ENCODE measurements around the gene C1QL2. TPM values are rescaled to one million over a fixed set of nuclear protein-coding genes. Genes with fewer than 3 reads are reported as not detected.

The C1QL2 gene
- polyA plus RNA-seq, 1 donor from 2014 or later, result not detected

DNA sequence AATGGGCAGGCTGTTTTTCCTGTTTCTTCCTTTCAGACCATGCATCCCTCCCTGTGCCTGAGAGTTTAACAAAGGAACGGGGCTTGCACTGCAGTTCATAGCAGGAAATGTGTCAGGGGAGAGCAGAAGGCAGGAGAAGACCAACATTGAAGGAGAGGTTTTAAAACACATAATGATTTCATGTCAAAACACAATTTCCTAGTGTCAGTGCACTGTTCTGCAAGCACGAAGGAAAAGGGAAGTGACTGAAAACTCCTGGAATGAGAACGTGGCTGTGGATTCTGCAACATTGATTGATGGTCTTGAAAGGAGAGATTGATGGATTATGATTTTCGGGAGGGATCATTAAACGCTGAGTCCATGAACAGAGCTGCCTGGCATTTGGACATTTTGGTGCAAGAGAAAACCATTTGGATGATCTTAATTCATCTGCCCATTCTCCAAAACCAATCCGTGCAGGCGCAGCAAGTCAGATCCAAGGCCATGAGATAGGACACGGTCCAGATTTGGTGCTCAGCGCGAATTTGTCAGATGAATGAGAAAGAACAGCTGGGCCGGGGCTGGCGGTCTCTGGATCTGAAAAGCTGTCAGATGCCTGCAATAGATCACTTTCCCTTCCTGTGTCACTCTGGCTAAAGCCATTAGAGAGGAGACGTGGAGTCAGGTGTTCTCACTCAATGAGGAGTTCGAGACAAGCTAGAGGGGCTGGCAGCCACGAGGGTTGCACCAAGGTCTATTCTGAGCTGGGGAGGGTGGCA is 38.4 kb downstream of the C1QL2 start:
- Histone ChIP-seq H3K79me2 (replicated peaks; ENCODE audit: insufficient read depth, low read length) (no peaks in the 10 kb centered on the region), H4K20me1 (ENCODE audit: insufficient read depth) (peaks cover 3% of the 10 kb centered on the region), H3K9me3 (ENCODE audit: low read length) (no peaks in the 10 kb centered on the region), H3K4me2 (ENCODE audit: low read length) (no peak overlapping the region), H3F3A (ENCODE audit: insufficient read depth, low read length, poor library complexity, severe bottlenecking) (peaks cover 7% of the 10 kb centered on the region), H3K36me3 (ENCODE audit: insufficient read depth, low read length) (no peaks in the 10 kb centered on the region), H3K4me3 (ENCODE audit: low read length) (no peak overlapping the region), H3K9me2 (ENCODE audit: insufficient read depth, low read length) (no peaks in the 10 kb centered on the region), H2AFZ (ENCODE audit: low read depth, low read length) (no peak overlapping the region), H3K9ac (ENCODE audit: low read length) (no peak overlapping the region), H3K27me3 (ENCODE audit: insufficient read depth, low read depth, low read length) (peaks cover 65% of the 10 kb centered on the region), H3K27ac (ENCODE audit: low read length) (no peak overlapping the region)
- TF ChIP-seq MXI1 (conservative IDR thresholded peaks at IDR 0.05; ENCODE audit: poor library complexity, severe bottlenecking) (peak; percentile 43), EP300 (conservative IDR thresholded peaks at IDR 0.05; ENCODE audit: poor library complexity, severe bottlenecking) (peak; percentile 95), CTCF (IDR thresholded peaks at IDR 0.05; ENCODE audit: poor library complexity, severe bottlenecking) (no peak), REST (IDR thresholded peaks at IDR 0.05; ENCODE audit: borderline replicate concordance) (peak; percentile 80), POLR2AphosphoS5 (IDR thresholded peaks at IDR 0.05) (peak; percentile 100), SMC3 (conservative IDR thresholded peaks at IDR 0.05; ENCODE audit: poor library complexity) (no peak)

DNA sequence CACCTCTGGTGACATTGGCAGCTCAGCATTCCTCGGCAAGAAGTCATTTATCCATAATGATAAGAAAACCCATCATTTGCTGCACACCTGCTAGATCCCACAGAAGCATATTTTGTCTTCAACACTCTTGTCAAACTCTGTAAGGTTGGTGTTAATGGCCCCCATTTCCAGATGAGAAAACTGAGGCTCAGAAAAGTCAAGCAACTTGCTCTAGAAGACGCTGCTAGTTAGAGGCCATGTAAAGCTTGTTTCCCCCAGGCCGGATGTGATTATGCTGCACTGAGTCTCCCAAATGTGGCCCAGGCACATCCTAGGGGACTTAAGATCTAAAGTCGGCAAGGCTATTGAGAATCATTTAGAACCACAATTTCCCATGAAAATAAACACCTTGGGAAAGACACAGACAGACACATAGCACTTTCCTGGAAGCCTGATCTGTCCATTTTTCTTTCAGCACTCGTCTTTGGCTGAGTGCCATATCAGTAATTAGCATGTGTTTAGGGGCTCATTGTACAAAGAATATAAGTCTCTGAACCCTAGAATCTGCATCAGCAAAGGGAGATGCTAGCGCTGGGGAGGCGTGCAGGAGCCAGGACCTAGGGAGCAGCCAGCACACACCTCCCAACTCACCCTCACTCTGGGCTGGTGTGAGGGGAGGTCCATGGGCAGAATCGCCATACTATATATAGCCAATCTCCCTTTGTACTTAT is 39.3 kb downstream of the C1QL2 start:
- Histone ChIP-seq H3K9ac (ENCODE audit: low read length) (no peak overlapping the region), H3K79me2 (replicated peaks; ENCODE audit: insufficient read depth, low read length) (no peaks in the 10 kb centered on the region), H3K36me3 (ENCODE audit: insufficient read depth, low read length) (no peaks in the 10 kb centered on the region), H4K20me1 (ENCODE audit: insufficient read depth) (peaks cover 3% of the 10 kb centered on the region), H3K9me2 (ENCODE audit: insufficient read depth, low read length) (no peaks in the 10 kb centered on the region), H3K27me3 (ENCODE audit: insufficient read depth, low read depth, low read length) (peaks cover 64% of the 10 kb centered on the region), H3K4me3 (ENCODE audit: low read length) (no peak overlapping the region), H3K9me3 (ENCODE audit: low read length) (no peaks in the 10 kb centered on the region), H3K4me2 (ENCODE audit: low read length) (no peak overlapping the region), H2AFZ (ENCODE audit: low read depth, low read length) (no peak overlapping the region), H3F3A (ENCODE audit: insufficient read depth, low read length, poor library complexity, severe bottlenecking) (peaks cover 7% of the 10 kb centered on the region), H3K27ac (ENCODE audit: low read length) (no peak overlapping the region)
- no peak for TF ChIP-seq POLR2AphosphoS5 (IDR thresholded peaks at IDR 0.05)
